Measurements from ENCODE around the gene PABPN1L. TPM values are rescaled to one million over a fixed set of nuclear protein-coding genes. Genes with fewer than 3 reads are reported as not detected.

PABPN1L gene, protein sequence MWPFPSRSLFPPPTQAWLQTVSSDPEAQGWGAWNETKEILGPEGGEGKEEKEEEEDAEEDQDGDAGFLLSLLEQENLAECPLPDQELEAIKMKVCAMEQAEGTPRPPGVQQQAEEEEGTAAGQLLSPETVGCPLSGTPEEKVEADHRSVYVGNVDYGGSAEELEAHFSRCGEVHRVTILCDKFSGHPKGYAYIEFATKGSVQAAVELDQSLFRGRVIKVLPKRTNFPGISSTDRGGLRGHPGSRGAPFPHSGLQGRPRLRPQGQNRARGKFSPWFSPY
- not detected for polyA plus RNA-seq (2013, experiment 1 of 2)
- polyA plus RNA-seq (2013, experiment 2 of 2) = not detected

DNA sequence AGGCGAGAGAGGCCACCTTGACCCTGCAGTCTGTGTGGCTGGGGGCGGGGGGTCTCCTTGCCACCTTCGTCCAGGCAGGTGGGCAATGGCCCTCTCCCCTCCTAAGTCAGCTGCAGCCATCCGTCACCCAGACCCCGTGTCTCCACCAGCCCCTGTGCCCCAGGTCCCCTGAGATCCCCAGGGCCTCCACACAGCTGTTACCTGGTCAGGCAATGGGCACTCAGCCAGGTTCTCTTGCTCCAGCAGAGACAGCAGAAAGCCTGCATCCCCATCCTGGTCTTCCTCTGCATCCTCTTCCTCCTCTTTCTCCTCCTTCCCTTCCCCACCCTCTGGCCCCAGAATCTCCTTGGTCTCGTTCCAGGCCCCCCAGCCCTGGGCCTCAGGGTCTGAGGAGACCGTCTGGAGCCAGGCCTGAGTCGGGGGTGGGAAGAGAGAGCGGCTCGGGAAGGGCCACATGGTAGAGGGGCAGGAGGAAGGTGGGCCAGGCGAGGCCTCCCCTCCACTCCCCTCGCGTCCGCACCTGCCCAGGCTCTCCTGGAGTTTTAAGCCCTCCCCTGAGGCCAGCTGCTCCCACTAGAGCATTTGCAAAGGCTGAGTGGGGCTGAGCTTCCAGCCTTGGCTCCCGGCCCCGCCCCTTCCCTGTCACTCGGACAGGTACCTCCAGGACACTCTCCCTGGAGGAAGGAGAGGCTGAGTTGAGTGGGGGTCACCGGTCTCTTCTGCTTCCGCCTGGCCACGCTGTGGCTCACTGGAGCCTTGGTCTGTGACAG, at the start of gene PABPN1L:
PABPN1L (minus strand) TSS at position 510 of the 770 bp plus-strand sequence; CDS start at position 456, 54 bp downstream.
- WGBS = 88% methylated on average over 20 of the region's 20 CpGs
- H3K27me3 ChIP-seq (ENCODE audit: insufficient read depth, low read length) = no peaks in the 10 kb centered on the region
- no peak within 1 kb of the TSS for H3K9ac ChIP-seq (ENCODE audit: low read depth, low read length)
- no peaks in the 10 kb centered on the region for H3K4me1 ChIP-seq (ENCODE audit: insufficient read depth, low read length)
- no peak within 1 kb of the TSS for H3K4me3 ChIP-seq (ENCODE audit: low read length)
- no peaks in the 10 kb centered on the region for H3K9me3 ChIP-seq (ENCODE audit: insufficient read depth, low read depth, low read length)
- no peak within 1 kb of the TSS for H3K27ac ChIP-seq (ENCODE audit: low read depth, low read length)
- peaks cover 17% of the 10 kb centered on the region; the same call in 1 of the 2 replicates for H3K36me3 ChIP-seq (ENCODE audit: insufficient read depth, low read length)

DNA sequence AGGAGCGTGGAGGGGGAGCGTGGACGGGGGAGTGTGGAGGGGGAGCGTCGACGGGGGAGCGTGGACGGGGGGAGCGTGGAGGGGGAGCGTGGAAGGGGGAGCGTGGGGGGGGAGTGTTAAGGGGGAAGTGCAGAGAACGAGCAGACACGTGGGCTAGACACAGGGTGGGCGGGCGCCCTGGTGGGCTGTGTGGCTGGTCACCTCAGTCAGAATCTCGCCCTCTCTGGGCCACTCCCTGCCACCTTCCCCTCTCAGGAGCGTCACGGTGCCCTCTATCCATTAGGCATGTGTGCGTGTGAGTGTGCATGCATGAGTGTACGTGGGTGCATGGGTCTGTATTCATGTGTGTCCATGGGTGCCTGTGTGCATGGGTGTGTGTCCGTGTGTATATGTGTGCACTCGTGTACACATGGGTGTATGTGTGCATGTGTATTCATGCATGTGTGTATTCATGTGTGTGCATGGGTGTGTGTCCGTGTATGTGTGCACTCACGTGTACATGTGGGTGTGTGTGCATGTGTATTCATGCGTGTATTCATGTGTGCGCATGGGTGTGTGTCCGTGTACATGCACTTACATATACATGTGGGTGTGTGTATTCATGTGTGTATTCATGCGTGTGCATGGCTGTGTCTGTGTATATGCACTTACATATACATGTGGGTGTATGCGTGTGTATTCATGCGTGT, 49.3 kb upstream of the PABPN1L start:
- H3K36me3 ChIP-seq (ENCODE audit: insufficient read depth, low read length) = no peaks in the 10 kb centered on the region
- H3K4me3 ChIP-seq (ENCODE audit: low read length) = no peak overlapping the region
- no peaks in the 10 kb centered on the region for H3K4me1 ChIP-seq (ENCODE audit: insufficient read depth, low read length)
- H3K9ac ChIP-seq (ENCODE audit: low read depth, low read length) = no peak overlapping the region
- no peaks in the 10 kb centered on the region for H3K9me3 ChIP-seq (ENCODE audit: insufficient read depth, low read depth, low read length)
- no peaks in the 10 kb centered on the region for H3K27me3 ChIP-seq (ENCODE audit: insufficient read depth, low read length)
- H3K27ac ChIP-seq (ENCODE audit: low read depth, low read length) = no peak overlapping the region
- WGBS = 93% methylated on average over 19 of the region's 30 CpGs

DNA sequence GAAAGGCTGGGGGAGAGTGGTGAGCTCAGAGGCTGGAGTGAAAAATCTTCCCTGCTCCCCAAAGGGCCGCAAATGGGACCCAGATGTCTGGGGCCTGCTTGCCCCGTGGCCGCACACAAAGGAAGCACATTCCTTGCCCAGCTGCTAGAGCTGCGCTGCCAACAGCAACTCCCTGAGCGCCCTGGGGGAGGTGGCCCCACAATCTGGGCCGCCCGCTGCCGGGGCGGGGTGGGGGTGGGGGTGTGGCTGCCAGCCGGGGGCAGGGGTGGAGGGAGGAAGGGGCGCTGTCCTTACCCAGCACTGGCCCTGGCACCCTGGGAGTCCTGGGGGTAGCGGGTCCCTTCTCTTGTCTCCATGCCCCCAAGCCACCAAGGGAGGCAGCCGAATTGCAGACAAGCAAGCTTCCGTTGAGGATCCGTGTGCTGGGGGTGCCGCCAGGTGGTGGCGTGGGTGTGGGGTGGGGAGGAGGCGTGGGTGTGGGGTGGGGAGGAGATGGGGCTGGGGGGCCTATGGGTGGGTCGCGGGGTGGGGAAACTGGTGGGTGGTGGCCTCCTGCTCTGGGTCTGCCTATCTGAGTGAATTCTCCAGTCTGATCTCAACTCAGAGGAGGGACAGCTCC, 48.4 kb upstream of the PABPN1L start:
- WGBS = 80% methylated on average over 19 of the region's 20 CpGs
- Histone ChIP-seq H3K27ac (ENCODE audit: low read depth, low read length) (no peak overlapping the region), H3K4me3 (ENCODE audit: low read length) (no peak overlapping the region), H3K9me3 (ENCODE audit: insufficient read depth, low read depth, low read length) (no peaks in the 10 kb centered on the region), H3K36me3 (ENCODE audit: insufficient read depth, low read length) (no peaks in the 10 kb centered on the region), H3K9ac (ENCODE audit: low read depth, low read length) (no peak overlapping the region), H3K27me3 (ENCODE audit: insufficient read depth, low read length) (no peaks in the 10 kb centered on the region), H3K4me1 (ENCODE audit: insufficient read depth, low read length) (no peaks in the 10 kb centered on the region)

DNA sequence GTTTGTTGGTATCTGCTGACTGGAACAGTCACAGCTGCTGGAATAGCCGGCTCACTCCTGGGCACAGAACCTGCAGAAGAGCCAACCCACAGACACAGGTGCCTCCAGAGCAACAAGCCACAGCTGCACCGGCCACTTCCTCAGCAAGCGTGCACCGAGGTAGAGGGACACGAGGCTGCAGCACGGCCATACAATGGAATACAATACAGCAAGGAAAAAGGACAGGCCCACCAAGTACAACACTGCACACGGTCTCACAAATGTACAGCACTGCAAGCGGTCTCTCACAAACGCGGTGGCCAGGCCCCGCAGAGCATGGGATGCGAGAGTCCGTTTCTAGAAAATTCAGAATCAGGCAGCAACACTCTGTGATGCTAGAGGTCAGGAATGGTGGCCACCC, 47.4 kb upstream of the PABPN1L start:
- H3K36me3 ChIP-seq (ENCODE audit: insufficient read depth, low read length) = no peaks in the 10 kb centered on the region
- no peaks in the 10 kb centered on the region for H3K27me3 ChIP-seq (ENCODE audit: insufficient read depth, low read length)
- WGBS = 90% methylated on average over 13 of the region's 13 CpGs
- no peak overlapping the region for H3K27ac ChIP-seq (ENCODE audit: low read depth, low read length)
- H3K9me3 ChIP-seq (ENCODE audit: insufficient read depth, low read depth, low read length) = no peaks in the 10 kb centered on the region
- H3K4me1 ChIP-seq (ENCODE audit: insufficient read depth, low read length) = no peaks in the 10 kb centered on the region
- no peak overlapping the region for H3K4me3 ChIP-seq (ENCODE audit: low read length)
- no peak overlapping the region for H3K9ac ChIP-seq (ENCODE audit: low read depth, low read length)

DNA sequence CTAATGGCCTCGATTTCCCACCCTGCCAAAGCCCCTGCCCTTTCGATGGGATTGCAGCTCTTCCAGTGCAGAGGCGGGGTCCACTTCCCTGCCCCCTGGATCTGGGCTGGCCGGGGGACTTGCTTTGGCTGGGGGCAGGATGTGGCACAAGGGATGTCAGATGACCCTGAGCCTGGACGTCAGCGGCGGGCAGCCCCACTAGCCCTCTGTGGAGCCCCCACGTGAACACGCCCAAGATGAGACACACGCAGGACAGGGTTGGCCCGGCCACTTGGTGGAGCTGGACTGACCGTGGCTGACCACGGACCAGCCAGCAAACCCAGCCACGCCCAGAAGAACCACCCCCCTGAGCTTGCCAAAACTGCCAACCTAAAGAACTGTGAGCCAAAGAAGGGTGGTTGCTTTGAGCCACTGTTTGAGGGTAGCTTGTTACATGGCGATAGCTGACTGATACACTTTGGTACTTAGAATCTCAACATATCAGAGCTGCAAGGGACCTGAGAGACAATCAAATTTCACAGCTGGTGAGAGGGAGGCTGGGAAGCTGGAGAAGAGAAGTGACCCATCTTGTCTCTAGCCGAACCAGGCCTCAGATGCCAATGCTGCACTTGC, 46.6 kb upstream of the PABPN1L start:
- H3K27me3 ChIP-seq (ENCODE audit: insufficient read depth, low read length) = no peaks in the 10 kb centered on the region
- no peaks in the 10 kb centered on the region for H3K36me3 ChIP-seq (ENCODE audit: insufficient read depth, low read length)
- no peak overlapping the region for H3K4me3 ChIP-seq (ENCODE audit: low read length)
- H3K27ac ChIP-seq (ENCODE audit: low read depth, low read length) = no peak overlapping the region
- WGBS = 94% methylated on average over 16 of the region's 16 CpGs
- H3K4me1 ChIP-seq (ENCODE audit: insufficient read depth, low read length) = no peaks in the 10 kb centered on the region
- H3K9ac ChIP-seq (ENCODE audit: low read depth, low read length) = no peak overlapping the region
- H3K9me3 ChIP-seq (ENCODE audit: insufficient read depth, low read depth, low read length) = no peaks in the 10 kb centered on the region

DNA sequence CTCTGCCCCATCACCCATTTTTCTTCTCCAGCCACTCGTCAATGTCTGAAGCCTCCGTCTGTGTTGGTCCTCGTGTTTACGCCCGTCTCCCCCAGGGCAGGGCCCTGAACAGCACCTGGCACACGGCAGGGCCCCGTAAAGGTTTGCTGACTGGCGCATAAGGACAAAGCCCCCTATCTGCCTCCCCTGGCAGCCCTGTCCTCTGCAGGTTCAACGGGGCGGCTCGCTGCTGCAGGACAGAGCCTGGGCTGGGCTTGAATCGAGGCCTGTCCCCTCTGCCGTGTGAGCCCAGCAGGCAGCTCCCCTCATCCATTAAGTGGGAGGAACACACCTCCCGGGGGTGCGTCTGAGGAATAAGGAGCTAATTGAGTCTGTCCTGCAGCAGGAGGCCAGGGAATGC, 46.1 kb upstream of the PABPN1L start:
- H3K9me3 ChIP-seq (ENCODE audit: insufficient read depth, low read depth, low read length) = no peaks in the 10 kb centered on the region
- H3K9ac ChIP-seq (ENCODE audit: low read depth, low read length) = no peak overlapping the region
- no peaks in the 10 kb centered on the region for H3K27me3 ChIP-seq (ENCODE audit: insufficient read depth, low read length)
- no peaks in the 10 kb centered on the region for H3K36me3 ChIP-seq (ENCODE audit: insufficient read depth, low read length)
- H3K4me1 ChIP-seq (ENCODE audit: insufficient read depth, low read length) = no peaks in the 10 kb centered on the region
- H3K4me3 ChIP-seq (ENCODE audit: low read length) = no peak overlapping the region
- 86% methylated on average over 15 of the region's 15 CpGs for WGBS
- H3K27ac ChIP-seq (ENCODE audit: low read depth, low read length) = no peak overlapping the region

DNA sequence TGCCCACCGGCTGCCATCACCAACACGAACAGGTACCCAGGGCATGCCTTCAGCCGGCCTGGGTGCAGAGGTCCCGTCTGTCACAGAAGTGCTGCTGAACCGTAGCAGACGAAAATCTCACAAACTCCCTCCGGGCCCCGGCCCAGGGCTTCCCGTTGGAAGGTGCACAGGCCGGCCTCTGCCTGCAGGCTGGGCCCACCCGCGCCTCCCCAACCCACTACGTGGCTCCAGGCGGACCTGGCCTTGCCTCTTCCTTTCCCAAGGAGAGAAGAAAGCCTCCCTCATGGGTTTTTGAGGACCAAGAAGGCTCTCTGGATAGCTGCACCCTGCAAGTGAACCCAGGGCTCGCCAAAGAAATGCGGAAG, 45.5 kb upstream of the PABPN1L start:
- 93% methylated on average over 16 of the region's 16 CpGs for WGBS
- Histone ChIP-seq H3K9me3 (ENCODE audit: insufficient read depth, low read depth, low read length) (no peaks in the 10 kb centered on the region), H3K4me1 (ENCODE audit: insufficient read depth, low read length) (no peaks in the 10 kb centered on the region), H3K27me3 (ENCODE audit: insufficient read depth, low read length) (no peaks in the 10 kb centered on the region), H3K9ac (ENCODE audit: low read depth, low read length) (no peak overlapping the region), H3K4me3 (ENCODE audit: low read length) (no peak overlapping the region), H3K27ac (ENCODE audit: low read depth, low read length) (no peak overlapping the region), H3K36me3 (ENCODE audit: insufficient read depth, low read length) (no peaks in the 10 kb centered on the region)

DNA sequence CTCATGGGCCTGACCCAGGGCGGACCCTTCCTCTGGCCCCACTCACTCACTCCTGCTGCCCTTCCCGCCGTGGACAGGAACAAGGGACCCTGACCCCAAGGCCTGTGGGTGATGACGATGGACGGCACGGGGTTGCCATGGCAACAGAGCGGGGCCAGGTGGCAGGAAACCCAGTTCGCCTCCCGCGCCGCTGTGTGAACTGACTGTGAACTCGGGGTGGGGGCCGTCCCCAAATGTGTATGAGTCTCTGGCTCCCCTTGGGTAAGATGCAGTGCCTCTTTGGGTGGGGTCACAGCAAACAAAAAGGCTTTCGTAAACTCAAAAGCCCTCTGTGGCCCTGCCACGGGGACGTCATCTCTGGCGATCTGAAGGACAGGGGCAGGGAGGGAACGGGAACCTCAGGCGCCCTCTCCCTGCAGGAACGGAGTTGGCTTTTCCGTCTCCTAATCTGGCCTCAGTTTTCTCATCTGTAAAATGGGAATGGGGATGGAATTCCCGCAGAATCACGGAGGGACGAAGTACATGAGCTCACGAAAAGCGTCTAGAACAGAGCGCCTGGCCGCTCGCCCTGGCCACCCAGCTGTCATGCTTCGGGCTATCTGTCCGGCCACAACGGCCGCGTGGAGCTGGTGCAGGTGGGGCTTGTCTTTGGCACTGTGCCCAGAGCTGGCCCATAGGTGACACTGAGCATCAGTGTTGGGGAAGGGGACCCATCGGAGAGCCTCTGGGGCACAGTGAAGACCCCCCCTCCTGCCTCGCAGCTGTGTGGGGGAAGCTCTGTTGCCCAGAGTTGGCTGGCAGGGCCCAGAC, 44.9 kb upstream of the PABPN1L start:
- H3K27ac ChIP-seq (ENCODE audit: low read depth, low read length) = no peak overlapping the region
- 90% methylated on average over 36 of the region's 36 CpGs for WGBS

DNA sequence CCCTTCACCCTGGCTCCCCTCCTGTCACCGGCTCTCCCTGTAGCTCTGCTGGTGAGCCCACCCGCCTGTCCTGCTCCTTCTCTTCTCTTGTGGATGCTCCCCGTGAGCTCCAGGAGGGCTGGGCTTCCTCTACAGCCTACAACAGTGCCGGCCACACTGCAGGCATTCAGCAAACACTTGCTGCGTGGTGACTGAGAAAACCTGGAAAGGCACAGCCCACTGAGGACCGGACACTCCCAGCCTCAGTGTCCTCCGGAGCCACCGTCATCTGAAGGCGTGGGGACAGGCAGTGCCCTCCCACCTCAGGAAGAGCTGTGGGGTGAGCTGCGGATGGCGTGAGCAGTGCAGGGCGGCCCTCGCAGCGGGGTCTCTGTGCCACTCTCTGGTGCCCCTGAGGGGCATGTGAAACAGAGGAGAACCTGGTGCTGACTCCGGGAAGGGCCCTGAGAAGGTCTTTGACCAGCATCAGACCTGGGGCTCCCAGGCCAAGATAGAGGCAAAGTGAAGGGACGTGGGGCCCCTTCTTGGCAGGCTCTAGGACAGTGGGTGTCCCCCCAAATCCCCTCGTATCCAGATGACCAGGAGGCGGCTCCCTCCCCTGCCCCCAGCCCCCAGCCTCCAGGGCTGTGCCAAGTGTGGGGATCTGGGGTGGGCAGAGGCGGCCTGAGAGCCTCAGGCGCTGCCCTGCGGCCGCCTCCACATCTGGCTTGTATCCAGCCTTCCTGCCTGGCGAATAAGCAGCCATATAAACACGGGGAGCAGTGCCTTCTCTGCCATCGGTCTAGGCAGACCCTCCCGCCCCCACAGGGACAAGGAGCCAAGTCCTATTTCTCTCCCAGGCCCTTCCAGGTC, 44.0 kb upstream of the PABPN1L start:
- no peaks in the 10 kb centered on the region for H3K9me3 ChIP-seq (ENCODE audit: insufficient read depth, low read depth, low read length)
- no peak overlapping the region for H3K9ac ChIP-seq (ENCODE audit: low read depth, low read length)
- no peak overlapping the region for H3K27ac ChIP-seq (ENCODE audit: low read depth, low read length)
- 80% methylated on average over 26 of the region's 26 CpGs for WGBS
- no peaks in the 10 kb centered on the region for H3K4me1 ChIP-seq (ENCODE audit: insufficient read depth, low read length)
- no peaks in the 10 kb centered on the region for H3K27me3 ChIP-seq (ENCODE audit: insufficient read depth, low read length)
- no peak overlapping the region for H3K4me3 ChIP-seq (ENCODE audit: low read length)
- no peaks in the 10 kb centered on the region for H3K36me3 ChIP-seq (ENCODE audit: insufficient read depth, low read length)

More for the DNA sequence above, 44.9 kb upstream of the PABPN1L start:
- Histone ChIP-seq H3K4me1 (ENCODE audit: insufficient read depth, low read length) (no peaks in the 10 kb centered on the region), H3K27me3 (ENCODE audit: insufficient read depth, low read length) (no peaks in the 10 kb centered on the region), H3K4me3 (ENCODE audit: low read length) (no peak overlapping the region), H3K9me3 (ENCODE audit: insufficient read depth, low read depth, low read length) (no peaks in the 10 kb centered on the region), H3K36me3 (ENCODE audit: insufficient read depth, low read length) (no peaks in the 10 kb centered on the region), H3K9ac (ENCODE audit: low read depth, low read length) (no peak overlapping the region)

All from HUES64 (cell line).